ENCODE data around the gene FAM209A.

DNA sequence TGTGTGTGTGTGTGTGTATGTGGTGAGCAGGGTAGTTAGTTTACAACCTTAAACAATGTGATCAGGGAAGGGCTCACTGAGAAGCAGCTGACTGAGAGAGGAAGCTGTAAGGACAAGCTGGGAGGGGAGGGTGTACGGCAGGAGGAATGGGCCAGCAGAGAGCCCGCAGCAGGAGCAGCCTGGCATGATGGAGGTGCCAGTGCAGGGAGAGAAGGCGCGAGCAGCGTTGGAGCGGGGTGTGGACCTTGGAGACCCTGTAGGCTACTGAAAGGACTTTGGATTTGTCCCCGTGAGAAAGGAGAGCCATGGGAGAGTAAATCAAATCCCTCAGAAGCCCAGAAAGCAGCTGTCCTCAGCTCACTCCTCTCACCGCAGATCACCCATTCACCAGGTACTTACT is 27.0 kb downstream of the FAM209A start:
- TF ChIP-seq, protein P1, sequence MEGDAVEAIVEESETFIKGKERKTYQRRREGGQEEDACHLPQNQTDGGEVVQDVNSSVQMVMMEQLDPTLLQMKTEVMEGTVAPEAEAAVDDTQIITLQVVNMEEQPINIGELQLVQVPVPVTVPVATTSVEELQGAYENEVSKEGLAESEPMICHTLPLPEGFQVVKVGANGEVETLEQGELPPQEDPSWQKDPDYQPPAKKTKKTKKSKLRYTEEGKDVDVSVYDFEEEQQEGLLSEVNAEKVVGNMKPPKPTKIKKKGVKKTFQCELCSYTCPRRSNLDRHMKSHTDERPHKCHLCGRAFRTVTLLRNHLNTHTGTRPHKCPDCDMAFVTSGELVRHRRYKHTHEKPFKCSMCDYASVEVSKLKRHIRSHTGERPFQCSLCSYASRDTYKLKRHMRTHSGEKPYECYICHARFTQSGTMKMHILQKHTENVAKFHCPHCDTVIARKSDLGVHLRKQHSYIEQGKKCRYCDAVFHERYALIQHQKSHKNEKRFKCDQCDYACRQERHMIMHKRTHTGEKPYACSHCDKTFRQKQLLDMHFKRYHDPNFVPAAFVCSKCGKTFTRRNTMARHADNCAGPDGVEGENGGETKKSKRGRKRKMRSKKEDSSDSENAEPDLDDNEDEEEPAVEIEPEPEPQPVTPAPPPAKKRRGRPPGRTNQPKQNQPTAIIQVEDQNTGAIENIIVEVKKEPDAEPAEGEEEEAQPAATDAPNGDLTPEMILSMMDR (IDR thresholded peaks at IDR 0.05; ENCODE audit: low read length), result no peak
- no peak for TF ChIP-seq EZH2 (optimal IDR thresholded peaks at IDR 0.05; ENCODE audit: low read depth, low read length)
